ENCODE data around the gene IDE.
"Not testable (repeated sequence)": the region's sequence is repeated elsewhere in the genome, so short reads cannot be mapped to it uniquely, and the experiment has no call there.

The IDE gene

GRCh38 chr10:92492748-92493240 lies 81.1 kb downstream of the IDE start:
- DNase-seq (ENCODE audit: low spot score) (no peak), FAIRE-seq (no peak)

- FAIRE-seq = no peak
- DNase-seq (ENCODE audit: low spot score) = no peak
Observed at GRCh38 chr10:92490387-92490786, 83.5 kb downstream of the IDE start.

- FAIRE-seq = no peak
Observed at GRCh38 chr10:92486637-92487036, 87.3 kb downstream of the IDE start.

GRCh38 chr10:92483539-92483938 lies 90.4 kb downstream of the IDE start:
- no peak for FAIRE-seq

More at GRCh38 chr10:92486637-92487036, 87.3 kb downstream of the IDE start:
- no peak for DNase-seq (ENCODE audit: low spot score)

GRCh38 chr10:92480413-92480812 lies 93.5 kb downstream of the IDE start:
- FAIRE-seq (no peak), DNase-seq (ENCODE audit: low spot score) (no peak)

More at GRCh38 chr10:92483539-92483938, 90.4 kb downstream of the IDE start:
- no peak for DNase-seq (ENCODE audit: low spot score)

GRCh38 chr10:92479547-92479946 lies 94.3 kb downstream of the IDE start:
- FAIRE-seq (no peak), DNase-seq (ENCODE audit: low spot score) (no peak)

- no peak for DNase-seq (ENCODE audit: low spot score)
Observed at GRCh38 chr10:92478536-92478935, 95.4 kb downstream of the IDE start.

GRCh38 chr10:92475357-92475868 lies 98.5 kb downstream of the IDE start:
- no peak for DNase-seq (ENCODE audit: low spot score)
- no peak for FAIRE-seq

More at GRCh38 chr10:92478536-92478935, 95.4 kb downstream of the IDE start:
- FAIRE-seq = no peak

- FAIRE-seq (no peak), DNase-seq (ENCODE audit: low spot score) (no peak)
Observed at GRCh38 chr10:92470026-92470425, 103.9 kb downstream of the IDE start.

- FAIRE-seq (no peak), DNase-seq (ENCODE audit: low spot score) (no peak)
Observed at GRCh38 chr10:92464364-92464763, 109.5 kb downstream of the IDE start.

- FAIRE-seq (no peak), DNase-seq (ENCODE audit: low spot score) (no peak)
Observed at GRCh38 chr10:92463582-92463981, 110.3 kb downstream of the IDE start.

- not testable (repeated sequence) for DNase-seq (ENCODE audit: low spot score); FAIRE-seq
Observed at GRCh38 chr10:92454955-92455354, 118.9 kb downstream of the IDE start.

- FAIRE-seq (no peak), DNase-seq (ENCODE audit: low spot score) (no peak)
Observed at GRCh38 chr10:92452313-92452712, 121.6 kb downstream of the IDE start.

- DNase-seq (ENCODE audit: low spot score) (no peak), FAIRE-seq (no peak)
Observed at GRCh38 chr10:92451431-92451830, 122.5 kb downstream of the IDE start.

- FAIRE-seq (no peak), DNase-seq (ENCODE audit: low spot score) (no peak)
Observed at GRCh38 chr10:92450896-92451295, 123.0 kb downstream of the IDE start.

GRCh38 chr10:92440578-92440977 lies 133.3 kb downstream of the IDE start:
- no peak for DNase-seq (ENCODE audit: low spot score)

GRCh38 chr10:92438220-92438619 lies 135.7 kb downstream of the IDE start:
- DNase-seq (ENCODE audit: low spot score) (no peak), FAIRE-seq (no peak)

More at GRCh38 chr10:92440578-92440977, 133.3 kb downstream of the IDE start:
- no peak for FAIRE-seq

GRCh38 chr10:92436611-92437010 lies 137.3 kb downstream of the IDE start:
- no peak for DNase-seq (ENCODE audit: low spot score)
- no peak for FAIRE-seq

GRCh38 chr10:92436065-92436464 lies 137.8 kb downstream of the IDE start:
- not testable (repeated sequence) for FAIRE-seq; DNase-seq (ENCODE audit: low spot score)

- DNase-seq (ENCODE audit: low spot score) (no peak), FAIRE-seq (no peak)
Observed at GRCh38 chr10:92434385-92434784, 139.5 kb downstream of the IDE start.

- DNase-seq (ENCODE audit: low spot score) (no peak), FAIRE-seq (no peak)
Observed at GRCh38 chr10:92432596-92432995, 141.3 kb downstream of the IDE start.

GRCh38 chr10:92430103-92430502 lies 143.8 kb downstream of the IDE start:
- no peak for FAIRE-seq
- no peak for DNase-seq (ENCODE audit: low spot score)

GRCh38 chr10:92421550-92421949 lies 152.3 kb downstream of the IDE start:
- DNase-seq (ENCODE audit: low spot score) (no peak), FAIRE-seq (no peak)
